NCI-H1048 (cell line): Measurements from ENCODE around the gene ANGPTL2.

Experiments
- DNase-seq: peaks from one replicate; lab custom pipeline; 2025; lab: John Stamatoyannopoulos, UW

Gene ANGPTL2

GRCh38 chr9:127049581-127049980, 72.9 kb downstream of the ANGPTL2 start:
- DNase-seq = no peak

DNA sequence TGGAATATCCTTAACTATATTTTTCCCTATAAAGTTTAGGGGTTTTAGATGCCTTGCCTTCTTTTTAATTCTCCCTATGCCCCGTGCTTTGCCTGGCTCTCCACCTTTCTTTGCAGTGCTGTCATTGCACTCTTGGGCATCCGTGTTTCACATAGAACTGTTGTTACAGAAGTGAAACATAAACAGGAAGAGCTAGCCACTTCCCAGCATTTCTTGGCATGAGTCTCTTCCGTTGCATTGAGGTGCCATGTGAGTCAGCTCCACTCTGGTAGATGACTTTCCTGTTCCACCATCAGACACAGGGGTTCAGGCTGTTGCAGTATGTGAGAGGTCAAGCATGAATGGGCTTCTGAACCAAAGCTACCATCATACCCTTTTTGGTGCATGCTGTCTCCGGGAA, 73.4 kb downstream of the ANGPTL2 start:
- no peak for DNase-seq

- DNase-seq = no peak
Observed at GRCh38 chr9:127047971-127048370, 74.5 kb downstream of the ANGPTL2 start.

- DNase-seq = no peak
Observed at GRCh38 chr9:127045148-127045547, 77.3 kb downstream of the ANGPTL2 start.

GRCh38 chr9:127039492-127039891, 82.9 kb downstream of the ANGPTL2 start:
- DNase-seq = no peak

DNA sequence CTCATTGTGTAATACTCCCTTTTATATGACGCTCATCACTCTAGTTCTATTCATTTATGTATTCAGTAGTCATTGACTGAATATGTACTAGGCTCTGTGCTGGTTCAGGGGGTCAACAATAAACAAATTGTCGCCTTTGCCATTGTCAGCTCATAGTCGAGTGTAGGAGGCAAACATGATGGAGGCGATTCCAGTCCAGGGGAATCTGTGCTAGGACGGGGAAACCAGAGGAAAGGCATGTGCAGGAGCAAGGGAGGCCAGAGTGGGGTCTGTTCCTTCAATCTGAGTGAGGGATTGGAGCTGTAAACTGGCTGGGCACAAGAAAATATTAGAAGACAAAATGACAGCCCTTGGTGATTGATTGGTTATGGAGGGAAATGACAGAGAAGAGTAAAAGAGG, 83.9 kb downstream of the ANGPTL2 start:
- no peak for DNase-seq
